ENCODE measurements around the gene TYMS. TPM values are rescaled to one million over a fixed set of nuclear protein-coding genes. Genes with fewer than 3 reads are reported as not detected.
A peak's percentile ranks its signal among the peaks of the same experiment; 100 is the strongest.

Gene TYMS
- total and polyA plus RNA-seq, 8 donors, result 1.3 to 6.9 (median 2.8) TPM

DNA sequence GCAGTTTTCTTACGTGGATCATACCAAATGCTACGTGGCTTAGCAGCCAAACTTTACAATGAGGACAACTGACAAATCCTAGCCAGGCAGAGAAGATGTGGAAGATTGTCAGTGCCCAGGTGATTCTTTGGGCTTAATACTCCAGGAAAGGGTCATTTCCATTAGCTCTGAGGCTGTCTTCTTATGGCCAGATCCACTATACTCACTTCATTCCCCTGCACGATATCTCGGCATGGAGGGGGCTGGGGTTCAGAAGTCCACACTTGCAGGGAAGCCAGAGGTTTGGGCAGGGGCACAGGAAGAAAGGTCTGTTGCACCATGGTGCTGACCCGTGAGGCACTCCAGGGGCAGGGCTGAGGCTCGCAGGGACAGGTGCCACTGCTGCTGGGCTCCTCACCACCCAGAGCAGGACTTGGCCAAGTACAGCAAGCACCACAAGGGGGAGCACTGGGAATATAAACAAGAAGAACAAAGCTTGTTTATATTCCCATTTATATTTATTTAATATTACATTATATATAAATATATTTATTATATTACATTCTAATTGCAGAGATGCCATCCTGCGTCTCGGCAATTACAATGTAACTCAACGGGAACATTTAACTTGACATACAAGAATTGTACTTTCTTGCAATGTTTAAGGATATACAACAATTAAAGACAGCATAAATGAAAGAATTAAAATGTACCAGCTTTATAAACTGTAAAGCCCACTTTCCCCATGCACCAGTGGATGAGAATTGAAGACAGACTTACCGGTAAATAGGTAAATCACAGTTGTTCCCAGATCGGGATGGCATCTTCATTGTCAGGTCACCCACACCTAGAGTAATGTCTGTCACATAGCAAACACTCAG, 33.5 kb upstream of the TYMS start:
- TF ChIP-seq, protein P1, sequence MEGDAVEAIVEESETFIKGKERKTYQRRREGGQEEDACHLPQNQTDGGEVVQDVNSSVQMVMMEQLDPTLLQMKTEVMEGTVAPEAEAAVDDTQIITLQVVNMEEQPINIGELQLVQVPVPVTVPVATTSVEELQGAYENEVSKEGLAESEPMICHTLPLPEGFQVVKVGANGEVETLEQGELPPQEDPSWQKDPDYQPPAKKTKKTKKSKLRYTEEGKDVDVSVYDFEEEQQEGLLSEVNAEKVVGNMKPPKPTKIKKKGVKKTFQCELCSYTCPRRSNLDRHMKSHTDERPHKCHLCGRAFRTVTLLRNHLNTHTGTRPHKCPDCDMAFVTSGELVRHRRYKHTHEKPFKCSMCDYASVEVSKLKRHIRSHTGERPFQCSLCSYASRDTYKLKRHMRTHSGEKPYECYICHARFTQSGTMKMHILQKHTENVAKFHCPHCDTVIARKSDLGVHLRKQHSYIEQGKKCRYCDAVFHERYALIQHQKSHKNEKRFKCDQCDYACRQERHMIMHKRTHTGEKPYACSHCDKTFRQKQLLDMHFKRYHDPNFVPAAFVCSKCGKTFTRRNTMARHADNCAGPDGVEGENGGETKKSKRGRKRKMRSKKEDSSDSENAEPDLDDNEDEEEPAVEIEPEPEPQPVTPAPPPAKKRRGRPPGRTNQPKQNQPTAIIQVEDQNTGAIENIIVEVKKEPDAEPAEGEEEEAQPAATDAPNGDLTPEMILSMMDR (IDR thresholded peaks at IDR 0.05), result peak; percentile 46 to 77 (median 64)
- ATAC-seq (peak; percentile 82 to 96 (median 92)), FAIRE-seq (no peak), DNase-seq (peak; percentile 53 to 83 (median 71))
- H3K27me3 ChIP-seq, result no peaks in the 10 kb centered on the region
- no peak overlapping the region for H3K4me3 ChIP-seq
- no peaks in the 10 kb centered on the region for H3K36me3 ChIP-seq
- 39 to 48% methylated on average over 11 of the region's 11 CpGs for WGBS, 2 donors
- H3K27ac ChIP-seq, result no peak overlapping the region
- H3K9me3 ChIP-seq, result no peaks in the 10 kb centered on the region
- intact Hi-C loops (cut with DNase I), result loop anchor here in 2 of 3 donors (10.0 kb wide), 1 partner anchor 211 kb away; no protein-coding TSS in a partner anchor
- H3K4me1 ChIP-seq, result no peaks in the 10 kb centered on the region

DNA sequence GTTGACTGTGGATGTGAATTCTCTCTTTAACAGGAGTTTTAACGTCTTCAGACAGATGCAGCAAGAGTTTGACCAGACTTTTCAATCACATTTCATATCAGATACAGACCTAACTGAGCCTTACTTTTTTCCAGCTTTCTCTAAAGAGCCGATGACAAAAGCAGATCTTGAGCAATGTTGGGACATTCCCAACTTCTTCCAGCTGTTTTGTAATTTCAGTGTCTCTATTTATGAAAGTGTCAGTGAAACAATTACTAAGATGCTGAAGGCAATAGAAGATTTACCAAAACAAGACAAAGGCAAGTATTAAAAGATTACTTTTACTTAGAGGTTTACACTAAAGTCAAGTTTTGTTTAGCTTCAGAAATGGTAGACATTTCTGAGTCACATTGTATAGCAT, 30.2 kb upstream of the TYMS start:
- intact Hi-C loops (cut with DNase I), result loop anchor here in 2 of 3 donors (10.0 kb wide), 1 partner anchor 208 kb away; no protein-coding TSS in a partner anchor
- WGBS, 2 donors, result 61 to 70% methylated on average over 2 of the region's 2 CpGs

DNA sequence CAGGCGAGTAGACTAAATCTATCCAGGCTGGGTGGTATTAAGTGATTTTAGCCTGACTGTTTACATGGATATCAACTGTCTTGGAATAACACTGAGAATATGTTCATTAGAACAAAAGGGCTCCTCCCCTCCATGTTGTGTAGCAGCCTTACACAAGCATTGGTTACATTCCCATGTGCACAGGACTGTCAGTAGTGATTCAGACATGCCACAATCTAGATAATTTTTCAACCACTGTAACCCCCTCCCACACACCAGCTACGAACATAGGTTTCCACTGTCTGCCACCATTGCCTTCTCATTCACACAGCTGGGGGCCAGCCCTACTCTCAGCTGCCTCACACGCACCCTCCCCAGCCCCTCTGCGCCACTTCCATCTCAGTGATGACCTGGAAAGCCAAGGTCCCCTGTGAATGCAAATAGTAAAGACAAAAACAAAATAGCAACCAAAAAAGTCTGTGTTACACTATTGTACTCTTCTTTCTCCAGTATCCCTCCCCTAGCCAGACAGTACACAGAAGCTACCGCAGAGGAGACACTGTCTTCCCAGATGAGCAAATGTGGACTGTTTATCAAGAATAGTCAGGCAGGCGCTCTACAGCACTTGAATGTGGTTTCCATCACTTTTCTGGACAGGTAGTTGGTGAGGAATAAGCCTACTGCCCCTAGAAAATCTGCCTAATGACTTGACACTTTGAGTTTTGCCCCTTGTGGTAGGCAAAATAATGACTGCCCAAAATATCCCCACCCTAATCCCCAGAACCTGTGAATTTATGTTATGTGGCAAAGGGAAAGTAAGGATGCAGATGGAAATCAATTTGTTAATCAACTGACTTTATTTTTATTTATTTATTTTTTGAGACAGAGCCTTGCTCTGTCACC, 27.9 kb upstream of the TYMS start:
- Histone ChIP-seq H3K27ac (no peak overlapping the region), H3K4me3 (no peak overlapping the region), H3K4me1 (no peaks in the 10 kb centered on the region), H3K9me3 (no peaks in the 10 kb centered on the region), H3K36me3 (no peaks in the 10 kb centered on the region), H3K27me3 (no peaks in the 10 kb centered on the region)
- TF ChIP-seq, protein P1 (IDR thresholded peaks at IDR 0.05), result no peak
- FAIRE-seq (no peak), DNase-seq (no peak), ATAC-seq (no peak)
- intact Hi-C loops (cut with DNase I), result loop anchor here in 2 of 3 donors (10.0 kb wide), 1 partner anchor 205 kb away; no protein-coding TSS in a partner anchor
- 85 to 90% methylated on average over 6 of the region's 6 CpGs for WGBS, 2 donors

More for the DNA sequence above, 30.2 kb upstream of the TYMS start:
- no peaks in the 10 kb centered on the region for H3K9me3 ChIP-seq
- TF ChIP-seq, protein P1 (IDR thresholded peaks at IDR 0.05), result no peak
- FAIRE-seq (no peak), ATAC-seq (no peak), DNase-seq (no peak)
- H3K27me3 ChIP-seq, result no peaks in the 10 kb centered on the region
- H3K4me1 ChIP-seq, result no peaks in the 10 kb centered on the region
- no peak overlapping the region for H3K4me3 ChIP-seq
- H3K36me3 ChIP-seq, result no peaks in the 10 kb centered on the region
- H3K27ac ChIP-seq, result no peak overlapping the region

DNA sequence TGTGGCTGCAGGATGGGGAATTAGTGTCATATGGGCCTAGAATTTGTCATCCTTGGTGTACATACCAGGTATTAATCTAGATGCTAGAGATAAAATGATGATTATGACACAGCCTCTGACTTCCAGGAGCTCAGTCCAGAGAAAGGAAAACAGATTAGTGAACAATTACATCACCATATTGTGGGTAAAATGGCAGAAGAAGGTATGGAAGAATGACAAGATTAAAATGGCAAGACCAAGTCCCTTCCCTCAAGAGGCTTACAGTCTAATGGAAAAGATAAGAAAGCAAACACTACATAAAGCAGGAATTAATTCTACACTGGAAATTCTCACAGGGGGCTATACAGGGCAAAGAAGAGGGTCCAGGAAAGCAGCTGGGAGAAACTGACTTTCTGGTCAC, 25.9 kb upstream of the TYMS start:
- intact Hi-C loops (cut with DNase I), result no loop called here
- H3K9me3 ChIP-seq, result no peaks in the 10 kb centered on the region
- DNase-seq, result no peak

More for the DNA sequence above, 25.9 kb upstream of the TYMS start:
- H3K27ac ChIP-seq, result no peak overlapping the region
- H3K27me3 ChIP-seq, result no peaks in the 10 kb centered on the region
- no peak for ATAC-seq
- no peak overlapping the region for H3K4me3 ChIP-seq
- TF ChIP-seq, protein P1 (IDR thresholded peaks at IDR 0.05), result no peak
- no peaks in the 10 kb centered on the region for H3K36me3 ChIP-seq
- no peak for FAIRE-seq
- H3K4me1 ChIP-seq, result no peaks in the 10 kb centered on the region
